ACC112 (cell line): ENCODE results near the gene NUDT17.
A peak's percentile ranks its signal among the peaks of the same experiment; 100 is the strongest.

Source experiments
- H2AFZ ChIP-seq: fragments of 200-600 bp; sonication (generic); one replicate; pipeline ENCODE4 v1.6.0; 2017; ENCODE audit warnings: antibody characterized with exemption, low read length; ENCODE audit not compliant: unreplicated experiment
- H3K27ac ChIP-seq: fragments of 200-600 bp; sonication (generic); 2 replicates; pipeline ENCODE4 v1.5.1; 2014; ENCODE audit warnings: low read depth, mild to moderate bottlenecking, antibody characterized with exemption, low read length, moderate library complexity
- H3K27me3 ChIP-seq: fragments of 200-600 bp; sonication (generic); 2 replicates; pipeline ENCODE4 v1.6.1; 2014; ENCODE audit warnings: mild to moderate bottlenecking, antibody characterized with exemption, low read length, moderate library complexity, mixed read lengths; ENCODE audit not compliant: insufficient read depth
- H3K36me3 ChIP-seq: fragments of 200-600 bp; sonication (generic); 2 replicates; pipeline ENCODE4 v1.6.1; 2016; ENCODE audit warnings: mild to moderate bottlenecking, antibody characterized with exemption, low read length, moderate library complexity, mixed read lengths; ENCODE audit not compliant: insufficient read depth
- H3K4me1 ChIP-seq: fragments of 200-600 bp; sonication (generic); one replicate; pipeline ENCODE4 v1.6.1; 2016; ENCODE audit warnings: low read length, mixed read lengths; ENCODE audit not compliant: insufficient read depth, unreplicated experiment, control insufficient read depth
- H3K4me3 ChIP-seq: fragments of 200-600 bp; sonication (generic); 2 replicates; pipeline ENCODE4 v1.5.1; 2014; ENCODE audit warnings: mild to moderate bottlenecking, low read depth, low read length
- H3K79me2 ChIP-seq: fragments of 200-600 bp; sonication (generic); one replicate; pipeline ENCODE4 v1.6.0; 2016; ENCODE audit warnings: low read length; ENCODE audit not compliant: control insufficient read depth, unreplicated experiment, insufficient read depth

NUDT17 gene

GRCh38 chr1:145871994-145872924 is 26.8 kb downstream of the NUDT17 start:
- Histone ChIP-seq H3K36me3 (no peaks in the 10 kb centered on the region), H3K79me2 (no peaks in the 10 kb centered on the region), H3K27ac (no peak overlapping the region), H3K4me3 (peak overlapping the region; percentile 67), H3K4me1 (peaks cover 14% of the 10 kb centered on the region), H3K27me3 (no peaks in the 10 kb centered on the region; the same call in 1 of the 2 replicates), H2AFZ (peak overlapping the region; percentile 54)

GRCh38 chr1:145874646-145875045 is 29.2 kb downstream of the NUDT17 start:
- H3K36me3 ChIP-seq = no peaks in the 10 kb centered on the region
- H3K4me1 ChIP-seq = peaks cover 14% of the 10 kb centered on the region
- no peak overlapping the region for H2AFZ ChIP-seq
- H3K4me3 ChIP-seq = no peak overlapping the region
- H3K79me2 ChIP-seq = no peaks in the 10 kb centered on the region
- no peaks in the 10 kb centered on the region; the same call in 1 of the 2 replicates for H3K27me3 ChIP-seq
- no peak overlapping the region for H3K27ac ChIP-seq

- Histone ChIP-seq H3K4me1 (no peaks in the 10 kb centered on the region), H3K79me2 (no peaks in the 10 kb centered on the region), H3K36me3 (no peaks in the 10 kb centered on the region), H3K27me3 (no peaks in the 10 kb centered on the region; the same call in 1 of the 2 replicates), H3K4me3 (no peak overlapping the region), H3K27ac (no peak overlapping the region), H2AFZ (no peak overlapping the region)
These were observed 32.6 kb downstream of the NUDT17 start for GRCh38 chr1:145877923-145878486.

GRCh38 chr1:145878724-145879123 is 33.3 kb downstream of the NUDT17 start:
- H3K4me3 ChIP-seq = no peak overlapping the region
- H3K27ac ChIP-seq = no peak overlapping the region
- H3K36me3 ChIP-seq = no peaks in the 10 kb centered on the region
- H3K27me3 ChIP-seq = no peaks in the 10 kb centered on the region; the same call in 1 of the 2 replicates
- H3K79me2 ChIP-seq = no peaks in the 10 kb centered on the region
- H3K4me1 ChIP-seq = no peaks in the 10 kb centered on the region
- no peak overlapping the region for H2AFZ ChIP-seq

- Histone ChIP-seq H3K4me3 (no peak overlapping the region), H3K4me1 (peaks cover 8% of the 10 kb centered on the region), H2AFZ (no peak overlapping the region), H3K27ac (no peak overlapping the region), H3K79me2 (no peaks in the 10 kb centered on the region), H3K36me3 (no peaks in the 10 kb centered on the region), H3K27me3 (no peaks in the 10 kb centered on the region)
These were observed 34.3 kb downstream of the NUDT17 start for GRCh38 chr1:145879775-145880174.

GRCh38 chr1:145884675-145885074 is 39.2 kb downstream of the NUDT17 start:
- Histone ChIP-seq H3K4me1 (peaks cover 15% of the 10 kb centered on the region), H3K27ac (no peak overlapping the region), H3K4me3 (no peak overlapping the region), H3K79me2 (no peaks in the 10 kb centered on the region), H3K36me3 (no peaks in the 10 kb centered on the region), H3K27me3 (no peaks in the 10 kb centered on the region), H2AFZ (no peak overlapping the region)

GRCh38 chr1:145885738-145886287 is 40.4 kb downstream of the NUDT17 start, which contains the start of gene ANKRD35:
Gene ANKRD35, minus strand, starts transcription at chr1:145885866. Its CDS starts 108 bp downstream, at chr1:145885758.
- peaks cover 20% of the 10 kb centered on the region for H3K4me1 ChIP-seq
- no peaks in the 10 kb centered on the region for H3K36me3 ChIP-seq
- H3K27me3 ChIP-seq = no peaks in the 10 kb centered on the region
- no peaks in the 10 kb centered on the region for H3K79me2 ChIP-seq
- H3K4me3 ChIP-seq = peak within 1 kb of the TSS; percentile 74
- peak within 1 kb of the TSS; percentile 27 for H2AFZ ChIP-seq
- no peak within 1 kb of the TSS for H3K27ac ChIP-seq

GRCh38 chr1:145886390-145886789 is 41.0 kb downstream of the NUDT17 start:
- Histone ChIP-seq H3K27ac (no peak overlapping the region), H3K36me3 (no peaks in the 10 kb centered on the region), H3K79me2 (no peaks in the 10 kb centered on the region), H3K4me1 (peaks cover 25% of the 10 kb centered on the region), H3K4me3 (peak overlapping the region; percentile 74), H3K27me3 (no peaks in the 10 kb centered on the region), H2AFZ (peak overlapping the region; percentile 27)

- Histone ChIP-seq H3K36me3 (no peaks in the 10 kb centered on the region), H3K27me3 (no peaks in the 10 kb centered on the region), H3K79me2 (no peaks in the 10 kb centered on the region), H3K27ac (no peak overlapping the region), H3K4me1 (peaks cover 29% of the 10 kb centered on the region), H3K4me3 (no peak overlapping the region), H2AFZ (no peak overlapping the region)
These were observed 41.4 kb downstream of the NUDT17 start for GRCh38 chr1:145886816-145887215.

GRCh38 chr1:145887631-145888030 is 42.2 kb downstream of the NUDT17 start:
- no peak overlapping the region for H3K27ac ChIP-seq
- H3K36me3 ChIP-seq = no peaks in the 10 kb centered on the region
- H3K4me3 ChIP-seq = no peak overlapping the region
- no peak overlapping the region for H2AFZ ChIP-seq
- H3K27me3 ChIP-seq = no peaks in the 10 kb centered on the region
- H3K79me2 ChIP-seq = no peaks in the 10 kb centered on the region
- peaks cover 35% of the 10 kb centered on the region for H3K4me1 ChIP-seq
